Inferior parietal cortex (tissue), 1 donor: ENCODE data around the gene TSPAN18.

ENCODE experiments used
- DNase-seq: peaks from one replicate; pipeline ENCODE4 v3.0.0-alpha.2; 2016; ENCODE audit errors: extremely low spot score

Gene TSPAN18

GRCh38 chr11:44847316-44847715 is 120.6 kb downstream of the TSPAN18 start:
- DNase-seq: no peak

GRCh38 chr11:44848203-44848962 is 121.6 kb downstream of the TSPAN18 start:
- no peak for DNase-seq

GRCh38 chr11:44848963-44849350 is 122.2 kb downstream of the TSPAN18 start:
- DNase-seq: no peak

GRCh38 chr11:44849424-44849823 is 122.7 kb downstream of the TSPAN18 start:
- DNase-seq: no peak

GRCh38 chr11:44849922-44850321 is 123.2 kb downstream of the TSPAN18 start:
- DNase-seq: no peak

GRCh38 chr11:44851496-44851895 is 124.7 kb downstream of the TSPAN18 start:
- no peak for DNase-seq

GRCh38 chr11:44852159-44852747 is 125.5 kb downstream of the TSPAN18 start:
- no peak for DNase-seq

GRCh38 chr11:44852952-44853351 is 126.2 kb downstream of the TSPAN18 start:
- DNase-seq: no peak

- no peak for DNase-seq
These were observed 126.9 kb downstream of the TSPAN18 start for GRCh38 chr11:44853666-44854065.

GRCh38 chr11:44854086-44854485 is 127.3 kb downstream of the TSPAN18 start:
- no peak for DNase-seq

- no peak for DNase-seq
These were observed 128.2 kb downstream of the TSPAN18 start for GRCh38 chr11:44854741-44855492.

GRCh38 chr11:44855493-44855849 is 128.7 kb downstream of the TSPAN18 start:
- DNase-seq: no peak

- DNase-seq: no peak
These were observed 130.8 kb downstream of the TSPAN18 start for GRCh38 chr11:44857490-44858090.

- DNase-seq: no peak
These were observed 132.2 kb downstream of the TSPAN18 start for GRCh38 chr11:44858796-44859527.

- no peak for DNase-seq
These were observed 132.8 kb downstream of the TSPAN18 start for GRCh38 chr11:44859528-44859925.

- no peak for DNase-seq
These were observed 133.6 kb downstream of the TSPAN18 start for GRCh38 chr11:44860346-44860745.

GRCh38 chr11:44861849-44862557 is 135.2 kb downstream of the TSPAN18 start:
- peak; percentile 4 for DNase-seq

- DNase-seq: no peak
These were observed 135.9 kb downstream of the TSPAN18 start for GRCh38 chr11:44862558-44863101.

GRCh38 chr11:44863231-44863630 is 136.5 kb downstream of the TSPAN18 start:
- no peak for DNase-seq

- no peak for DNase-seq
These were observed 139.1 kb downstream of the TSPAN18 start for GRCh38 chr11:44865866-44866272.

- DNase-seq: no peak
These were observed 139.5 kb downstream of the TSPAN18 start for GRCh38 chr11:44866286-44866685.
